GM19035 (cell line): ENCODE results near the gene HS2ST1.
"Not testable (repeated sequence)": the region's sequence is repeated elsewhere in the genome, so short reads cannot be mapped to it uniquely, and the experiment has no call there.

Experiments used
- ATAC-seq: cut with Tn5 transposase; IDR thresholded peaks from one replicate; pipeline ENCODE4 v1.9.1; 2021; ENCODE audit not compliant: unreplicated experiment

The HS2ST1 gene

GRCh38 chr1:87004857-87005256, 90.4 kb downstream of the HS2ST1 start:
- no peak for ATAC-seq

GRCh38 chr1:87007323-87007722, 92.9 kb downstream of the HS2ST1 start:
- no peak for ATAC-seq

- ATAC-seq, result not testable (repeated sequence)
Observed at GRCh38 chr1:87013385-87013784, 99.0 kb downstream of the HS2ST1 start.

GRCh38 chr1:87017998-87018672, 103.7 kb downstream of the HS2ST1 start:
- no peak for ATAC-seq

GRCh38 chr1:87023326-87023725, 108.9 kb downstream of the HS2ST1 start:
- no peak for ATAC-seq

GRCh38 chr1:87024936-87025540, 110.6 kb downstream of the HS2ST1 start:
- no peak for ATAC-seq

GRCh38 chr1:87027561-87027960, 113.1 kb downstream of the HS2ST1 start:
- ATAC-seq, result not testable (repeated sequence)

- ATAC-seq, result no peak
Observed at GRCh38 chr1:87028576-87028975, 114.1 kb downstream of the HS2ST1 start.

- ATAC-seq, result peak; percentile 89
Observed at GRCh38 chr1:87030740-87031690, 116.6 kb downstream of the HS2ST1 start.

- ATAC-seq, result no peak
Observed at GRCh38 chr1:87034351-87034750, 119.9 kb downstream of the HS2ST1 start.

- ATAC-seq, result no peak
Observed at GRCh38 chr1:87039096-87039495, 124.7 kb downstream of the HS2ST1 start.

- ATAC-seq, result no peak
Observed at GRCh38 chr1:87042111-87042811, 127.8 kb downstream of the HS2ST1 start.

- peak; percentile 32 for ATAC-seq
Observed at GRCh38 chr1:87044424-87044823, 130.0 kb downstream of the HS2ST1 start.

- peak; percentile 66 for ATAC-seq
Observed at GRCh38 chr1:87044840-87045239, 130.4 kb downstream of the HS2ST1 start.

- no peak for ATAC-seq
Observed at GRCh38 chr1:87045761-87046304, 131.4 kb downstream of the HS2ST1 start.

- ATAC-seq, result no peak
Observed at GRCh38 chr1:87046951-87047350, 132.5 kb downstream of the HS2ST1 start.

GRCh38 chr1:87048237-87048636, 133.8 kb downstream of the HS2ST1 start:
- no peak for ATAC-seq

GRCh38 chr1:87051965-87052364, 137.5 kb downstream of the HS2ST1 start:
- ATAC-seq, result no peak

GRCh38 chr1:87052400-87052799, 138.0 kb downstream of the HS2ST1 start:
- ATAC-seq, result no peak

- ATAC-seq, result no peak
Observed at GRCh38 chr1:87052961-87053360, 138.5 kb downstream of the HS2ST1 start.

GRCh38 chr1:87053446-87053845, 139.0 kb downstream of the HS2ST1 start:
- no peak for ATAC-seq
